Measurements from ENCODE around the gene KANK2. TPM values are rescaled to one million over a fixed set of nuclear protein-coding genes. Genes with fewer than 3 reads are reported as not detected.
A peak's percentile ranks its signal among the peaks of the same experiment; 100 is the strongest.

KANK2 gene
- 1 to 10 TPM; 2.3 to 2.8 TPM for total RNA-seq

DNA sequence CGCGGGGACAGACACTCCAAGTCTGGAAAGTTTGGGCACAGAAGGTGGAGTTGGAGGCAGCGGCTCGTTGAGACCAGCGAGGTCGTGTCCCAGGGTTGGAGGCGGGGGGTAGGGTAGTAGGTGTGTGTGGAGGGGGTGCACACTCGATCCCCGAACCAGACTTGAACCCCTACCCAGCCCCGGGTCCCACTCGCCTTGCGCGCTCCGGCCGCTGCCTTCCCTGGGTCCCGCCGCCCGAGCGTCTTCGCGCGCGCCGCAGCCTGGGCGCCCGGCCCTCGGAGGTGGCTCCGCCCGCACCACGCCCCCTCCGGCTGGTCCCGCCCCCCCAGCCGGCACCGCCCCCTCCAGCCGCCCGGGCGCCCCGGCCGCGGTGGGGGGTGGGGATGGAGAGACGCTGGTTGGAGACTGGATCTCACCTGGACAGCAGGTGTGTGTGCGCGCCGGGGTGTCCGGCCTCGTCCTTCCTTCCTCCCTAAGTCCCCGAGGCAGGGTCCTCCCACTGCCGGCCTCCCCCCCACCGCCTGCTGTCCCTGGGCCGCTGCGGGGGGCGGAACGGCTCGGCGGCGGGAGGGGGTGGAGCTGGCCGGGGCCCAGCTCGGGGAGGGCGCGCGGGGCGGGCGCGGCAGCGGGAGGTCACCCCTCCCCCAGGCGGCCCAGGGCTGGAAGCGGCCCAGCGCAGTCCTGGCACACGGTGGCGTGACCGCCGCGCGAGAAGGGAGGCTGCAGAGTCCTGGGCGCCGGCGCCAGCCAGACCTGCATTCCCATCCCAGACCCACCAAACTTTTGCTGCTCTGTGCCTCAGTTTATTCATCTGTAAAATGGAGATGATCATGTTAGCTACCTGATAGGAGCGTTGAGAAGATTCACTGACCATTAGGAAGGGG is at the start of gene KANK2:
Gene KANK2 (minus strand): TSS at position 255 of the 884 bp plus-strand sequence. CDS start 3,034 bp downstream, outside the sequence.
- peaks cover 16% of the 10 kb centered on the region for H3K27me3 Mint-ChIP-seq
- no peaks in the 10 kb centered on the region for H3K36me3 Mint-ChIP-seq (ENCODE audit: low read depth)
- DNase-seq: peak; percentile 78
- H3K4me3 Mint-ChIP-seq: peak within 1 kb of the TSS; percentile 65
- POLR2A ChIA-PET: interaction anchor here (0.9 to 1.5 kb wide), 2 partner anchors 43 to 84 kb away, joined by 3 to 7 read pairs; no protein-coding TSS in a partner anchor
- peaks cover 17% of the 10 kb centered on the region for H3K4me1 Mint-ChIP-seq
- H3K27ac Mint-ChIP-seq: no peak within 1 kb of the TSS
- CTCF ChIA-PET: no interaction called here
- H3K9me3 Mint-ChIP-seq: no peaks in the 10 kb centered on the region

DNA sequence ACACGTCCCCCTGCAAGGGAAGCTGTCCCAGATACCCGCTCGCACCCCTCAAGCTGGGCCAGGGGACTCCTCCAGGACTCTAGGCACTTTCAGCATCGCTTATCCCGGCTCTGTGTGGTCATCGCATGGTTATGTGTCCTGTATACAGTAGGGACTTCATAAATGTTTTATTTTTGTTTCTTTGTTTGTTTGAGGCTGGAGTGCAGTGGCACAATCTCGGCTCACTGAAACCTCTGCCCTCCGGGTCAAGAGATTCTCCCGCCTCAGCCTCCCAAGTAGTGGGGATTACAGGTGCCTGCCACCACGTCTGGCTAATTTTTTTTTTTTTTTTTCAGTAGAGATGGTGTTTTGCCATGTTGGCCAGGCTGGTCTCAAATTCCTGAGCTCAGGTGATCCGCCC is 49.6 kb upstream of the KANK2 start:
- POLR2A ChIA-PET: no interaction called here

DNA sequence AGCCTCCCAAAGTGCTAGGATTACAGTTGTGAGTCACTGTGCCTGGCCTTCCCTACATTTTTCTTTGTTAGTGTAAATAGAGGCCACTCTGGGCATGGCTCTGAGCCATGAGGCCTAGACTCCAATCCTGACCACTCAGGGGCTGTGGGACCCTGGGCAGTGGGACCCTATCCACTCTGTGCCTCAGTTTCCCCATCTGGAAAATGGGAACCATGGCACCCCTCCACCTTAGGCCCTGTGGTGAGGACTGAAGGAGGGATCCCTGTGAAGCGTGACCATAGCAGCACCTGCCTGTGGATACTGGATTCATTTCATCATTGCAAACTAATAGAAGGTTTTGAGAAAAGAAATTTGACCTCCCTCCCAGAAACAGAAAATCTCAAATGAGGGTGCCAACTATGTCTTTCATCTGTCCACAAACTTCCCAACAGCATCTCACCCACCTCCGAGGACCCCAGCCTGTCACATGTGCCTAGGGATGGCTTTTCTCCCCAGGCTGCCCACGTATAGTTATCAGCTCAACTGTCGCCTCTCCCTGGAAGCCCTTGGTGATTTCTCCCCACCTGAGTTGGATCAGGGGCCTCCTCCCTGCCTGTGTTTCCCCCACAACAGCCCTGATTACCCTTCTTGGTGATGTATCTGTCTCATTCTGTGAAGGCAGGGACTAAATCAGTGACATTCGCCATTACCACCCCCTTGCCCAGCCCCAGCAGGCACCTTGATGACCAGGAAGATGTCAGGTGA is 47.7 kb upstream of the KANK2 start:
- CTCF ChIA-PET: interaction anchor here (0.7 kb wide), 1 partner anchor 69 kb away, joined by 3 read pairs; no protein-coding TSS in a partner anchor
- H3K4me1 Mint-ChIP-seq: peaks cover 4% of the 10 kb centered on the region
- no peak overlapping the region for H3K4me3 Mint-ChIP-seq
- H3K27ac Mint-ChIP-seq: no peak overlapping the region
- DNase-seq: no peak
- POLR2A ChIA-PET: no interaction called here
- peaks cover 9% of the 10 kb centered on the region for H3K27me3 Mint-ChIP-seq
- no peaks in the 10 kb centered on the region for H3K36me3 Mint-ChIP-seq (ENCODE audit: low read depth)
- H3K9me3 Mint-ChIP-seq: no peaks in the 10 kb centered on the region

More for the DNA sequence above, 49.6 kb upstream of the KANK2 start:
- H3K36me3 Mint-ChIP-seq (ENCODE audit: low read depth): no peaks in the 10 kb centered on the region
- peaks cover 7% of the 10 kb centered on the region for H3K27me3 Mint-ChIP-seq
- no peak overlapping the region for H3K4me3 Mint-ChIP-seq
- peaks cover 4% of the 10 kb centered on the region for H3K4me1 Mint-ChIP-seq
- H3K27ac Mint-ChIP-seq: no peak overlapping the region
- H3K9me3 Mint-ChIP-seq: no peaks in the 10 kb centered on the region
- CTCF ChIA-PET: no interaction called here
- DNase-seq: no peak

DNA sequence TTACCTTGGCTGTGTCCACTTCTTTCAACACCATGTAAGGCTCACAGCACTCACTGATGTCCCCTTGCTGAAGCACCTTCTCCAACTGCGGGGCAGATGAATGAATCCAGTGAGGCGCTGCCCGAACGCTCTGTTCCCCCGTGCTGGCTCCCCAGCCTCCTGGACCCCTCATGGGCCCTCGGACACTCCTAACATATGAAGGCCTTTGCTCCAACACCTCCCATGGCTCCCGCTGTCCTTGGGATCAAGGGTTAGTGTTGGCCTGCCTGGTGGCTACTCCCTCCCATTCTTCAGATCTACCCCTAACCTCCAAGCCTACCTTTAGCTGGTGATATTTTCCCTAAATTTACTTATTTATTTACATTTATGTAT is 46.4 kb upstream of the KANK2 start:
- Mint-ChIP-seq H3K4me3 (no peak overlapping the region), H3K4me1 (peaks cover 4% of the 10 kb centered on the region), H3K27me3 (peaks cover 9% of the 10 kb centered on the region), H3K27ac (no peak overlapping the region), H3K9me3 (no peaks in the 10 kb centered on the region), H3K36me3 (ENCODE audit: low read depth) (no peaks in the 10 kb centered on the region)
- no peak for DNase-seq
- ChIA-PET POLR2A (interaction anchor here (1.3 kb wide), 1 partner anchor 239 kb away, joined by 4 read pairs; no protein-coding TSS in a partner anchor), CTCF (interaction anchor here (0.7 to 1.8 kb wide), 5 partner anchors 11 to 846 kb away, joined by 3 to 5 read pairs (median 4); partner anchors contain the start of gene SWSAP1)

DNA sequence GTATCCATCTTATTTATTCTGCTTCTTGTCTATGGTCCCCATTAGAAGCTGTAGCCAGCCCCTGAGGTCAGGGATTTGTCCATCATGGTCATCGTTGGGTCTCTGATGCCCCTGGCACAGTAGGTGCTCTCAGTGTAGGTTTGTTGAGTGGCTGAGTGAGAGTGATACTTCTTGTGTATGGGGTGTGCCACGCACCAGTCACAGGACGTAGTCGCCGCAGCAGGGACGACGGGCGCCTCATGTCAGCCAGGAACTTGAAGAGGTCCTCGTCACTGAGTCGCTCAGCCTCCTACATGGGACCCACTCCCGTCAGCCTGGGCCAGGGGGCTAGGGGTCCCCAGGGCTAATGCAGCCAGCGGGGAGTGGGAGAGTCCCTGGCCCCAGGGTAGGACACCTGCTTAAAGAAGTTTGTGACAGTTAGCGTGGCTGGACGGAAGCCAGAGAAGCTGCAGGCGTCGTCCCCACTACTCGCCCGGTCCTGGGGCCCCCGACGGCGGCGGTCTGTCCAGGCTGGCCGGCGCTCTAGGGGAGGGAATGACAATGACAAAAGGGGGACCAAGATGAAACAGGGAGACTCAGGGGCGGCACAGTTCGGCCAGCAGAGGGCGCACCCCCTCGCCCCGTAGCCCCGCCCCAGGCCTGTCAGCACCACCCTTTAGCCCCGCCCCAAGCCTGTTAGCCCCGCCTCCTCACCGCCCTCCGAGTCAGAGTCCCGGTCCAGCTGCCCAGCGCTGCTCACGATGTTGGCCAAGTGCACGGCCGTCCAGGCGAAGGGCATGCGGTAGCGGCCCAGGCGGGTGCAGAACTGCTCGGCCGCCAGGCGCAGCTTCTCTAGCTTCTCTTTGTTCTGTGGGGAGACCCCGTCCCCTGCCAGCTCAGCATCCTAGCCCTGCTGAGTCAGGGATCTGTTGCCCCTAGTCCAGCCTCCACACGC is 45.8 kb upstream of the KANK2 start:
- Mint-ChIP-seq H3K36me3 (ENCODE audit: low read depth) (no peaks in the 10 kb centered on the region), H3K9me3 (peaks cover 3% of the 10 kb centered on the region), H3K4me1 (peaks cover 4% of the 10 kb centered on the region), H3K27ac (no peak overlapping the region), H3K27me3 (peaks cover 9% of the 10 kb centered on the region), H3K4me3 (no peak overlapping the region)
- ChIA-PET CTCF (interaction anchor here (0.6 to 1.8 kb wide), 9 partner anchors 11 to 845 kb away, joined by 3 to 5 read pairs (median 4); partner anchors contain the start of gene SWSAP1), POLR2A (interaction anchor here (1.3 kb wide), 1 partner anchor 240 kb away, joined by 4 read pairs; no protein-coding TSS in a partner anchor)
- DNase-seq: peak; percentile 87

DNA sequence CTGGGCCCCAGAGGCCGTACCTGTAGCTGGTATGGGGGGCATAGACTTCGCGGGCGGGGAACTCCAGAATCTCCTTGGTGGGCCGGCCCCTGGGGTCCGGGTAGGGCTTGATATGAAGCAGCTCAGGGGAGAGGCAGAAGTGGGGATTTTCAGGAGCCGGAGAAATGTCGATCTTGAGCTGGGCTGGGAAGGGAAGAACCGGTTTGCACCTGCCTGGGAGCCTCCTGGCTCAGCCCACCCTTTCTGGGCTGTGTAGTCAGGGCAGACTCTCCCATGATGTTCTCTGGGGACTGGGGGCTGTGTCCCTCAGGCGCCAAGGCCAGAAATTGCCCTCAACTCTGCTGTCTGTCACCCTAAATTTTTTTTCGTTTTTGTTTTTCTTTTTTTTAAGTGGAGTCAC is 44.7 kb upstream of the KANK2 start:
- H3K4me3 Mint-ChIP-seq: no peak overlapping the region
- H3K36me3 Mint-ChIP-seq (ENCODE audit: low read depth): no peaks in the 10 kb centered on the region
- peaks cover 4% of the 10 kb centered on the region for H3K4me1 Mint-ChIP-seq
- peaks cover 9% of the 10 kb centered on the region for H3K27me3 Mint-ChIP-seq
- no peak overlapping the region for H3K27ac Mint-ChIP-seq
- POLR2A ChIA-PET: no interaction called here
- peaks cover 3% of the 10 kb centered on the region for H3K9me3 Mint-ChIP-seq
- CTCF ChIA-PET: interaction anchor here (0.8 to 1.3 kb wide), 4 partner anchors 8 to 240 kb away, joined by 3 to 5 read pairs (median 3); partner anchors contain the start of gene SWSAP1
- no peak for DNase-seq

DNA sequence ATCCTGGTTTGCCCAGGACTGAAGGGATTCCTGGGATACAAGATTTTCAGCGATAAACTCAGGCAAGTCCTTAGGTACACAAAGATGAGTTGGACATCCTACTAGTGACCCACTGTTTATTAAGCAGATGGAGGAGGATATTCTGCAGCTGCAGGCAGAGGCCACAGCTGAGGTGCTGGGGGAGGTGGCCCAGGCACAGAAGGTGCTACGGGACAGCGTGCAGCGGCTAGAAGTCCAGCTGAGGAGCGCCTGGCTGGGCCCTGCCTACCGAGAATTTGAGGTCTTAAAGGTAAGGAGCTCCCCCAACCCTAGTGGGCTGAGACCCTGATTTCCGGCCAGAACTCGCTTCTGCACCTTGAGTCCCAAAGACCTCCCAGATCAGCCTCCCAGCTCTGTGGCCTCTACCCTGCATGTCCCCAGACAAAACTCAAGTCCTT is 42.7 kb upstream of the KANK2 start:
- no peak for DNase-seq
- peaks cover 3% of the 10 kb centered on the region for H3K9me3 Mint-ChIP-seq
- peaks cover 9% of the 10 kb centered on the region for H3K27me3 Mint-ChIP-seq
- H3K4me1 Mint-ChIP-seq: peaks cover 4% of the 10 kb centered on the region
- H3K36me3 Mint-ChIP-seq (ENCODE audit: low read depth): no peaks in the 10 kb centered on the region
- CTCF ChIA-PET: no interaction called here
- POLR2A ChIA-PET: no interaction called here
- H3K27ac Mint-ChIP-seq: no peak overlapping the region
- H3K4me3 Mint-ChIP-seq: no peak overlapping the region

DNA sequence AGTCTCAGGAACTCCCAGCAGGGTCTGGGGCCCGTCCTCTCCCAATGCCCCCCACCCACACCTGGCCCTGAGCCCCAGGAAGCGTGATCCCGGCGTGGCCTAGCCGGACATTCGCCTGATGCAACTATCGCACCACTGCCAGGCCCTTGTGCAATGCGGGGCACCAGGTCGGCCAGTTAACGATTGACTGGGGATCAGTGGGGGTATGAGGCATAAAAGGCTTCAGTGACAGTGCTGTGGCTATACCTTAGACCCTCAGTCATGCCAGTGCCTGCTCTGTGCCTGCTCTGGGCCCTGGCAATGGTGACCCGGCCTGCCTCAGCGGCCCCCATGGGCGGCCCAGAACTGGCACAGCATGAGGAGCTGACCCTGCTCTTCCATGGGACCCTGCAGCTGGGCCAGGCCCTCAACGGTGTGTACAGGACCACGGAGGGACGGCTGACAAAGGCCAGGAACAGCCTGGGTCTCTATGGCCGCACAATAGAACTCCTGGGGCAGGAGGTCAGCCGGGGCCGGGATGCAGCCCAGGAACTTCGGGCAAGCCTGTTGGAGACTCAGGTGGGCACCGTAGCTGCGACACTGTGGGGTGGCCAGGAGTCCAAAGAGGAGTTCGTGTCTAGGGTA is 42.1 kb upstream of the KANK2 start, which contains the start of gene ANGPTL8:
Gene ANGPTL8 (plus strand): TSS at position 243 of the 624 bp plus-strand sequence. CDS start 19 bp downstream, at position 262.
- Mint-ChIP-seq H3K4me3 (no peak within 1 kb of the TSS), H3K27me3 (peaks cover 9% of the 10 kb centered on the region), H3K9me3 (peaks cover 3% of the 10 kb centered on the region), H3K36me3 (ENCODE audit: low read depth) (no peaks in the 10 kb centered on the region), H3K4me1 (peaks cover 4% of the 10 kb centered on the region), H3K27ac (no peak within 1 kb of the TSS)
- ChIA-PET POLR2A (no interaction called here), CTCF (no interaction called here)
- no peak for DNase-seq

DNA sequence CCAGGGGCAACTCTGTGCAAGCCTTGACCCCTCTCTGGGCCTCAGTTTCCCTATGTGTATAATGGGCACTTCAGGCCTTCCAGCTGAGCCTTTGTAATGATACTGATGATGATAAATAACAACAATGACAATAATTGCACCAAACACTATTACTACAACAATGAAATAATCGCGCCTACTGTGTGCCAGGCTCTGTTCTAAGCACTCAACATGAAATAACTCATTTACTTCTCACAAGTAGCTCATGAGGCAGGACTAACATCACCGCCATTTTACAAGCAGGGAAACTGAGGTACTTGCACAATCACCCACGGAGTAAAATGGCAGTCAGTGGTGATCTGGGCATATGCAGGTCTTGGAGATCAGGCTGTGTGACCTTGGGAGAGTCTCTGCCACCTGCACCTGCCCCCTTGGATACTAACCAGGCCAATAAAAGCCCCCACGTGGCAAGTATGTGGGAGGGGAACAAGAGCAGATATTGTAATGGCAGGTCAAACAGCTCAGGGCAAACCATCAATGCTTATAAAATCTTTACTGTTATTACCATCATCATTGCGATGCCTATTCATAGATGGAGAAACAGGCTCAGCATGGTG is 41.5 kb upstream of the KANK2 start:
- CTCF ChIA-PET: no interaction called here
- POLR2A ChIA-PET: no interaction called here
- Mint-ChIP-seq H3K27me3 (peaks cover 9% of the 10 kb centered on the region), H3K27ac (no peak overlapping the region), H3K4me1 (peaks cover 4% of the 10 kb centered on the region), H3K9me3 (peaks cover 3% of the 10 kb centered on the region), H3K36me3 (ENCODE audit: low read depth) (no peaks in the 10 kb centered on the region), H3K4me3 (no peak overlapping the region)
- no peak for DNase-seq

DNA sequence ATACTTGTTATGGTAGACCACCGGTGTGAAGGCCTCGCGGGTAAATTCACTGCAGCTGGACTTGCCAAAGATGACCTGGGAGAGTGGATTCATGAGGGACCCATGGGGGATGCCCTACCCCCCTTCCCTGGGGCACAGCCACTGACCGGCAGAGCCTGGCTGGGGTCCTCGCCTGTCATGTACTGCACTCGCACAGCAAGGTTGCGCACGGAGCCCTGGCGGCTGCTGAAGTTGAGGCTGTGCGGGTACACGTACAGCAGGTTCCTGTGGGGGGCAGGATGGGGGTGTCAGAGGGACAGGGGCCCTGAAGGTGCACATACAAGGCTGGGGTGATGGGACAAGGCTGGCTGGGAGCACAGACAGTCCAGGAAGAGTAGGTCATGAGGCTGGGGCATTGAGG is 40.7 kb upstream of the KANK2 start:
- Mint-ChIP-seq H3K27me3 (peaks cover 4% of the 10 kb centered on the region), H3K36me3 (ENCODE audit: low read depth) (no peaks in the 10 kb centered on the region), H3K27ac (no peak overlapping the region), H3K4me3 (no peak overlapping the region), H3K9me3 (peaks cover 3% of the 10 kb centered on the region), H3K4me1 (no peaks in the 10 kb centered on the region)
- POLR2A ChIA-PET: no interaction called here
- CTCF ChIA-PET: no interaction called here
- no peak for DNase-seq

DNA sequence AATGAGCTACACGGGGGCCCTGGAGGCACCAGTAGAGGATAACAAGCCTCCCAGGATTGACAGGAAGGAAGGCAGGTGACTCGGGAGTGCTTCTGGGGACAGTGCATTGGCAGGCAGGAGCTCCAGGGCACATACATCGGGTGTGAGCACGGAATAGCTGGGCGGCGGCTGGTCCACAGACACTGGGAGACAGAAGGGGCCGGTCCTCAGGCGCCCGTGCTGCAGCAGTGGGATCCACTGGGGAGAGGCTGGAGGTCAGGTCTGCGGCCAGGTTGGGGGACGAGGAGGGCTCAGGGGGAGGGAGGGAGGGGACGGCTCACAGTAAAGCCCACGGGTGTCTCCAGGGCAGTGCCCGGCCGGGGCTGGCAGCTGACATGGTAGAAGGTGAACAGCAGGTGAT is 40.0 kb upstream of the KANK2 start:
- peaks cover 4% of the 10 kb centered on the region for H3K27me3 Mint-ChIP-seq
- CTCF ChIA-PET: no interaction called here
- no peak for DNase-seq
- no peak overlapping the region for H3K4me3 Mint-ChIP-seq
- POLR2A ChIA-PET: no interaction called here
- H3K27ac Mint-ChIP-seq: no peak overlapping the region
- no peaks in the 10 kb centered on the region for H3K4me1 Mint-ChIP-seq
- H3K9me3 Mint-ChIP-seq: peaks cover 3% of the 10 kb centered on the region
- no peaks in the 10 kb centered on the region for H3K36me3 Mint-ChIP-seq (ENCODE audit: low read depth)

Measured in activated CD4-positive, alpha-beta memory T cell treated with anti-CD3 and anti-CD28 coated beads, Interleukin-2, amount 10 ng/mL, durations not matched to agents 7 days and 5 days (primary cell).